RWPE1 (cell line): Measurements from ENCODE around the gene TPGS2.
"Not testable (repeated sequence)": the region's sequence is repeated elsewhere in the genome, so short reads cannot be mapped to it uniquely, and the experiment has no call there.

Source experiments
- CTCF ChIA-PET: fragments of 350-600 bp; sonication (Branson Sonifier 250); formaldehyde crosslinking; extraction: SDS; loops from one replicate; lab custom pipeline; 2021; lab: Yijun Ruan, JAX
- POLR2A ChIA-PET: fragments of 400-600 bp; formaldehyde crosslinking; extraction: SDS; loops from one replicate; lab custom pipeline; 2020; ENCODE audit warnings: antibody characterized with exemption; ENCODE audit not compliant: low non-redundant PET; lab: Yijun Ruan, JAX
- DNase-seq: peaks from one replicate; pipeline ENCODE4 v3.0.0; 2012; ENCODE audit warnings: low spot score
- H3K27ac ChIP-seq: fragments of 450-650 bp; 2 replicates; pipeline ENCODE4 v1.5.1; 2017
- CTCF ChIP-seq: fragments of 450-650 bp; conservative IDR thresholded peaks from 2 replicates; pipeline ENCODE4 v1.5.1; 2017; ENCODE audit warnings: low read depth, mild to moderate bottlenecking

The TPGS2 gene

GRCh38 chr18:36769611-36770314 is 59.0 kb downstream of the TPGS2 start:
- POLR2A ChIA-PET, result no interaction called here
- no peak overlapping the region for H3K27ac ChIP-seq
- DNase-seq, result no peak
- no peak for TF ChIP-seq CTCF
- CTCF ChIA-PET, result interaction anchor here (0.7 kb wide), 1 partner anchor 958 kb away, joined by 6 read pairs; no protein-coding TSS in a partner anchor

- CTCF ChIA-PET, result no interaction called here
- POLR2A ChIA-PET, result no interaction called here
- H3K27ac ChIP-seq, result no peak overlapping the region
- DNase-seq, result no peak
- TF ChIP-seq CTCF, result no peak
Measured at GRCh38 chr18:36769172-36769571, 59.6 kb downstream of the TPGS2 start.

- DNase-seq, result no peak
- ChIA-PET POLR2A (no interaction called here), CTCF (no interaction called here)
- TF ChIP-seq CTCF, result no peak
- H3K27ac ChIP-seq, result no peak overlapping the region
Measured at GRCh38 chr18:36766836-36767235, 62.0 kb downstream of the TPGS2 start.

GRCh38 chr18:36762965-36763364 is 65.8 kb downstream of the TPGS2 start:
- H3K27ac ChIP-seq, CTCF ChIA-PET, POLR2A ChIA-PET, DNase-seq: not testable (repeated sequence)

- H3K27ac ChIP-seq, result no peak overlapping the region
- DNase-seq, result no peak
- POLR2A ChIA-PET, result no interaction called here
- no peak for TF ChIP-seq CTCF
- CTCF ChIA-PET, result no interaction called here
Measured at GRCh38 chr18:36762074-36762473, 66.7 kb downstream of the TPGS2 start.

GRCh38 chr18:36761186-36761698 is 67.6 kb downstream of the TPGS2 start:
- CTCF ChIA-PET, result no interaction called here
- no peak for TF ChIP-seq CTCF
- POLR2A ChIA-PET, result no interaction called here
- DNase-seq, result no peak
- no peak overlapping the region for H3K27ac ChIP-seq

- DNase-seq, result no peak
- no peak for TF ChIP-seq CTCF
- CTCF ChIA-PET, result no interaction called here
- no peak overlapping the region for H3K27ac ChIP-seq
- POLR2A ChIA-PET, result no interaction called here
Measured at GRCh38 chr18:36760598-36760997, 68.2 kb downstream of the TPGS2 start.
